NCI-H1105 (cell line): ENCODE measurements around the gene WDR47.
A peak's percentile ranks its signal among the peaks of the same experiment; 100 is the strongest.
"Not testable (repeated sequence)": the region's sequence is repeated elsewhere in the genome, so short reads cannot be mapped to it uniquely, and the experiment has no call there.

Experiments used
- DNase-seq: peaks from one replicate; lab custom pipeline; 2025; lab: John Stamatoyannopoulos, UW

Gene WDR47

GRCh38 chr1:109052145-109052544 lies 10.2 kb upstream of the WDR47 start:
- DNase-seq, result not testable (repeated sequence)

GRCh38 chr1:109050228-109050995 lies 8.5 kb upstream of the WDR47 start:
- no peak for DNase-seq

GRCh38 chr1:109048335-109048734 lies 6.4 kb upstream of the WDR47 start:
- no peak for DNase-seq

- no peak for DNase-seq
Observed at GRCh38 chr1:109047339-109047738, 5.4 kb upstream of the WDR47 start.

GRCh38 chr1:109046671-109047070 lies 4.8 kb upstream of the WDR47 start:
- no peak for DNase-seq

- DNase-seq, result no peak
Observed at GRCh38 chr1:109045595-109045994, 3.7 kb upstream of the WDR47 start.

- peak; percentile 59 for DNase-seq
Observed at GRCh38 chr1:109040989-109041620, 797 bp downstream of the WDR47 start.

GRCh38 chr1:109040627-109040988 lies 1.3 kb downstream of the WDR47 start:
- DNase-seq, result no peak

- DNase-seq, result no peak
Observed at GRCh38 chr1:109034382-109034781, 7.5 kb downstream of the WDR47 start.

- not testable (repeated sequence) for DNase-seq
Observed at GRCh38 chr1:109029493-109029892, 12.4 kb downstream of the WDR47 start.

- DNase-seq, result no peak
Observed at GRCh38 chr1:109027841-109028240, 14.1 kb downstream of the WDR47 start.

GRCh38 chr1:109025694-109026093 lies 16.2 kb downstream of the WDR47 start:
- DNase-seq, result no peak

- no peak for DNase-seq
Observed at GRCh38 chr1:109024646-109025045, 17.3 kb downstream of the WDR47 start.

- no peak for DNase-seq
Observed at GRCh38 chr1:109020693-109021257, 21.1 kb downstream of the WDR47 start.

GRCh38 chr1:109017719-109018118 lies 24.2 kb downstream of the WDR47 start:
- not testable (repeated sequence) for DNase-seq

GRCh38 chr1:109017134-109017533 lies 24.8 kb downstream of the WDR47 start:
- DNase-seq, result no peak

GRCh38 chr1:109011335-109011734 lies 30.6 kb downstream of the WDR47 start:
- DNase-seq, result no peak

- not testable (repeated sequence) for DNase-seq
Observed at GRCh38 chr1:108996622-108997021, 45.3 kb downstream of the WDR47 start.

GRCh38 chr1:108983114-108983513 lies 58.8 kb downstream of the WDR47 start:
- no peak for DNase-seq

- no peak for DNase-seq
Observed at GRCh38 chr1:108976658-108977057, 65.2 kb downstream of the WDR47 start.

- DNase-seq, result no peak
Observed at GRCh38 chr1:108972951-108973350, 69.0 kb downstream of the WDR47 start.

- no peak for DNase-seq
Observed at GRCh38 chr1:108969346-108969745, 72.6 kb downstream of the WDR47 start.

GRCh38 chr1:108963052-108963686 lies 78.7 kb downstream of the WDR47 start, which contains the start of gene CLCC1:
Gene CLCC1 (minus strand): TSS chr1:108963484. CDS start chr1:108950437, 13,047 bp downstream.
- DNase-seq, result peak; percentile 93
